ENCODE data around the gene TADA3. TPM values are rescaled to one million over a fixed set of nuclear protein-coding genes. Genes with fewer than 3 reads are reported as not detected.
A peak's percentile ranks its signal among the peaks of the same experiment; 100 is the strongest.

TADA3 gene
- total RNA-seq, 2 experiments from 2014 or later: 51.6 to 58.5 TPM

DNA sequence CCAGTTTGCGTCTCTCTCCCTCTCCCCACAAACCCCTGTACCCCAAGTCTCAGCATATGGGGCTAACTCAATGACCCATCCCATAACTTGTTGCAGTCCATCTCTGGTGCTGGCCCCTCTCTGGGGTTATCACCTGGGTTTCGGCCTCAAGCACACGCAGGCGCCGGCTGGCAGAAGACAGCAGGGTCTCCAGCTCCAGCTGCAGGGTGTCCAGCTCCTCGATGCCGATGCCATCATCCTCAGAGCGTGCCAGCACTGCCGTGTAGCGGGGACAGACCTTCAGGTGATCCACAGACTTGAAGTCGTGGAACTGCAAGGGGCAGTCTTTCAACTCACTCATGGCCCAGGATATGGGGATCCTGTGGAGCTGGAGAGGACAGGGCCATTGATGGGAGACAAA is 1.1 kb downstream of the TADA3 start:
- H3K4me3 ChIP-seq (ENCODE audit: low read depth, low read length, poor library complexity, severe bottlenecking): peak overlapping the region; percentile 96
- peaks cover 65% of the 10 kb centered on the region for H3K36me3 ChIP-seq (ENCODE audit: insufficient read depth, low read length)
- H3K4me2 ChIP-seq (ENCODE audit: low read length): peak overlapping the region; percentile 97
- BruUV-seq (replicated peaks): no TSS peak
- H3K9me3 ChIP-seq (ENCODE audit: low read length): no peaks in the 10 kb centered on the region
- H4K20me1 ChIP-seq (ENCODE audit: insufficient read depth, low read length): peaks cover 10% of the 10 kb centered on the region; the same call in 1 of the 2 replicates
- H3K79me2 ChIP-seq (ENCODE audit: insufficient read depth, low read depth, low read length): peaks cover 46% of the 10 kb centered on the region
- TF ChIP-seq EZH2phosphoT487 (IDR thresholded peaks at IDR 0.05; ENCODE audit: borderline replicate concordance, low read depth, low read length): no peak
- TF ChIP-seq, protein P1, sequence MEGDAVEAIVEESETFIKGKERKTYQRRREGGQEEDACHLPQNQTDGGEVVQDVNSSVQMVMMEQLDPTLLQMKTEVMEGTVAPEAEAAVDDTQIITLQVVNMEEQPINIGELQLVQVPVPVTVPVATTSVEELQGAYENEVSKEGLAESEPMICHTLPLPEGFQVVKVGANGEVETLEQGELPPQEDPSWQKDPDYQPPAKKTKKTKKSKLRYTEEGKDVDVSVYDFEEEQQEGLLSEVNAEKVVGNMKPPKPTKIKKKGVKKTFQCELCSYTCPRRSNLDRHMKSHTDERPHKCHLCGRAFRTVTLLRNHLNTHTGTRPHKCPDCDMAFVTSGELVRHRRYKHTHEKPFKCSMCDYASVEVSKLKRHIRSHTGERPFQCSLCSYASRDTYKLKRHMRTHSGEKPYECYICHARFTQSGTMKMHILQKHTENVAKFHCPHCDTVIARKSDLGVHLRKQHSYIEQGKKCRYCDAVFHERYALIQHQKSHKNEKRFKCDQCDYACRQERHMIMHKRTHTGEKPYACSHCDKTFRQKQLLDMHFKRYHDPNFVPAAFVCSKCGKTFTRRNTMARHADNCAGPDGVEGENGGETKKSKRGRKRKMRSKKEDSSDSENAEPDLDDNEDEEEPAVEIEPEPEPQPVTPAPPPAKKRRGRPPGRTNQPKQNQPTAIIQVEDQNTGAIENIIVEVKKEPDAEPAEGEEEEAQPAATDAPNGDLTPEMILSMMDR (conservative IDR thresholded peaks at IDR 0.05; ENCODE audit: low read length): no peak
- H3K4me1 ChIP-seq (ENCODE audit: insufficient read depth, low read length, poor library complexity, severe bottlenecking): peaks cover 43% of the 10 kb centered on the region
- H3K9me2 ChIP-seq (ENCODE audit: insufficient read depth, low read length): no peaks in the 10 kb centered on the region
- intact Hi-C loops (cut with micrococcal nuclease; ENCODE audit: unreplicated experiment): loop anchor here (5.0 kb wide), 1 partner anchor 141 kb away; the partner anchor contains the start of gene CRELD1
- no peak for DNase-seq (ENCODE audit: low spot score)
- H2AFZ ChIP-seq (ENCODE audit: low read length): no peak overlapping the region
- POLR2A ChIA-PET: interaction anchor here (1.1 to 1.6 kb wide), 4 partner anchors 9 to 58 kb away, joined by 3 to 7 read pairs (median 6); no protein-coding TSS in a partner anchor
- CTCF ChIA-PET (ENCODE audit: unreplicated experiment): interaction anchor here (1.7 kb wide), 1 partner anchor 11 kb away, joined by 5 read pairs; no protein-coding TSS in a partner anchor
- no peak overlapping the region for H3K27ac ChIP-seq (ENCODE audit: low read depth, low read length, poor library complexity, severe bottlenecking)

DNA sequence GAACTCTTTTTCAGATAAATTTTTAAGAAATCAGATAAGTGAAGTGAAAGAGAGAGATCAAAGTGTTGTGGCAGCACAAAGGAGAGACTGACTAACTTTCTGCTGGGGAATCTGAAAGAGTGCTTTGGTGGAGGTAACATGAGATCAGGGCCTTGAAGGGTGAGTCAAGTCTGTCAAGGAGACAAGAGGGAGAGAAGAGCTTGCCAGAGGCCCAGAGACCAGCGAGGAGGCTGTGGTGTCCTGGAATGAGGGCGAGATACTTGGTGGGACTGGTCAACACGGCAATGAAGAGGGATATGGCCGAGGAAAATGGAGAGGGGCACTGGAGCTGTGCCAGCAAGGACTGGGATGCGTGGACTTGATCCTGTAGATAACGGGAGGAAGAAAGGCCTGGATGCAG is 4.6 kb downstream of the TADA3 start:
- peak overlapping the region; percentile 3 for H3K27ac ChIP-seq (ENCODE audit: low read depth, low read length, poor library complexity, severe bottlenecking)
- no peak overlapping the region for H3K4me3 ChIP-seq (ENCODE audit: low read depth, low read length, poor library complexity, severe bottlenecking)
- H3K79me2 ChIP-seq (ENCODE audit: insufficient read depth, low read depth, low read length): peaks cover 13% of the 10 kb centered on the region; the same call in 1 of the 2 replicates
- no peak overlapping the region for H2AFZ ChIP-seq (ENCODE audit: low read length)
- no peak for DNase-seq (ENCODE audit: low spot score)
- H3K36me3 ChIP-seq (ENCODE audit: insufficient read depth, low read length): peaks cover 64% of the 10 kb centered on the region
- no TSS peak for BruUV-seq (replicated peaks)
- CTCF ChIA-PET (ENCODE audit: unreplicated experiment): no interaction called here
- no peak overlapping the region for H3K4me2 ChIP-seq (ENCODE audit: low read length)
- H3K9me2 ChIP-seq (ENCODE audit: insufficient read depth, low read length): no peaks in the 10 kb centered on the region
- no peaks in the 10 kb centered on the region for H4K20me1 ChIP-seq (ENCODE audit: insufficient read depth, low read length)
- peaks cover 23% of the 10 kb centered on the region for H3K4me1 ChIP-seq (ENCODE audit: insufficient read depth, low read length, poor library complexity, severe bottlenecking)
- POLR2A ChIA-PET: no interaction called here
- H3K9me3 ChIP-seq (ENCODE audit: low read length): no peaks in the 10 kb centered on the region
- intact Hi-C loops (cut with micrococcal nuclease; ENCODE audit: unreplicated experiment): no loop called here
- TF ChIP-seq, protein P1 (conservative IDR thresholded peaks at IDR 0.05; ENCODE audit: low read length): no peak
- no peak for TF ChIP-seq EZH2phosphoT487 (IDR thresholded peaks at IDR 0.05; ENCODE audit: borderline replicate concordance, low read depth, low read length)

DNA sequence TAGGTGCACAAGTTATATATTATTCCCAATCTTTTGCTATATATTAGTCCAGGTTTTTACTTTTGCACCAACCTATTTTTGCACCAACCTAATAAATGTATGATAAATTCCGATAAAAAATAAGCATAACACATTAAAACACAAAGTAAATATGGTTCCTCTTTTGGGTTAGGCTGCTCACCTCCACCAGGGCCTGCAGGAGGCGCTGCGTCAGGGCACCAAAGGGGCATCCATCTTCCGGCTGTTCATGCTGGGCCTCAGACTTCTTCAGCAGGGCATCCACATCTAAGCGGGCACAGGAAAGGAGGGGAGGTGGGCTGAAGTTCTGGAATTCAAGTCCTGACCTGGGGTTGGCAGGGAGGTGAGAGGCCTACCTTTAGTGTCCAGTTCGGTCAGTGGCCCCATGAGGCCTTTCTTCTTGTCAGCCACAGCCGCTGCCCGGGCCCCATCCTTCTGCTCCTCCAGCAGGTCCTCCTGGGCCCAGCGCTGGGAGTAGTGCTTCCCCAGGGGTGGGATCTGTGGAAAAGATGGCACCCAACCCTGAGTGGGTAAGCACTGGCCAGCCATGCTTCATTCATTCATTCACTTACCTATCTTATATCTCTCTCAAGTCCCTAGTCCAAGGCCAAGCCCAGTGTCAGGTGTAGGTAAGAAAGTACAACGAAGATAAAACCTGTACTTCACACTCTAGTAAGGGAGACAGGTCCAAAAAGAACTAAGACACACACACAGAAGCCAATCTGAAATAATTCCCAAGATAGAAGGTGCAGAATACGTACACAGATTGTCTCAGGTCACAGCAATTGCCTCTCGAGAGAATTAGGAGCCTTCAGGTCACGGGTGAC is 5.2 kb downstream of the TADA3 start:
- POLR2A ChIA-PET: no interaction called here
- peak overlapping the region; percentile 3 for H3K27ac ChIP-seq (ENCODE audit: low read depth, low read length, poor library complexity, severe bottlenecking)
- TF ChIP-seq, protein P1 (conservative IDR thresholded peaks at IDR 0.05; ENCODE audit: low read length): peak; percentile 82
- no peak for TF ChIP-seq EZH2phosphoT487 (IDR thresholded peaks at IDR 0.05; ENCODE audit: borderline replicate concordance, low read depth, low read length)

More for the DNA sequence above, 5.2 kb downstream of the TADA3 start:
- Histone ChIP-seq H3K79me2 (ENCODE audit: insufficient read depth, low read depth, low read length) (peaks cover 13% of the 10 kb centered on the region; the same call in 1 of the 2 replicates), H3K9me2 (ENCODE audit: insufficient read depth, low read length) (no peaks in the 10 kb centered on the region), H3K4me3 (ENCODE audit: low read depth, low read length, poor library complexity, severe bottlenecking) (no peak overlapping the region), H3K4me1 (ENCODE audit: insufficient read depth, low read length, poor library complexity, severe bottlenecking) (peaks cover 29% of the 10 kb centered on the region), H3K4me2 (ENCODE audit: low read length) (no peak overlapping the region), H3K9me3 (ENCODE audit: low read length) (no peaks in the 10 kb centered on the region), H2AFZ (ENCODE audit: low read length) (no peak overlapping the region), H4K20me1 (ENCODE audit: insufficient read depth, low read length) (no peaks in the 10 kb centered on the region), H3K36me3 (ENCODE audit: insufficient read depth, low read length) (peaks cover 68% of the 10 kb centered on the region)
- intact Hi-C loops (cut with micrococcal nuclease; ENCODE audit: unreplicated experiment): no loop called here
- no TSS peak for BruUV-seq (replicated peaks)
- DNase-seq (ENCODE audit: low spot score): no peak
- CTCF ChIA-PET (ENCODE audit: unreplicated experiment): no interaction called here
